Placental epithelial cell (primary cell): ENCODE data around the gene USP14. TPM values are rescaled to one million over a fixed set of nuclear protein-coding genes. Genes with fewer than 3 reads are reported as not detected.

ENCODE experiments used
- small RNA-seq: library from RNA; depleted of rRNA; stranded (forward); fragments of <200 nt; gene quantifications from one replicate; pipeline ENCODE3, GENCODE V24; 2012
- total RNA-seq: library from RNA; depleted of rRNA; stranded (reverse); fragments of >200 nt; gene quantifications from 2 replicates; pipeline ENCODE4 v1.2.3, GENCODE V29; 2012

Gene USP14
- total RNA-seq: 13.6 and 14.5 TPM in 2 replicates

GRCh38 chr18:158128-159036, at the start of gene USP14:
TSS of gene USP14 (plus strand) at chr18:158557. CDS start at chr18:158699, 142 bp downstream.

Small RNA genes lying within 50 kb of the gene (small RNA-seq; reads per million reads assigned to genes)
- not detected for gene MIR8078

Other genes starting within 250 kb of the USP14 start
- not detected in 2 replicates for gene TUBB8B, start 108.9 kb upstream of the USP14 start, total RNA-seq
- 24.7 and 25.7 TPM in 2 replicates for gene THOC1, start 109.5 kb downstream of the USP14 start, total RNA-seq